ENCODE results near the gene ZSWIM5.
"Not testable (repeated sequence)": the region's sequence is repeated elsewhere in the genome, so short reads cannot be mapped to it uniquely, and the experiment has no call there.

The ZSWIM5 gene

GRCh38 chr1:45079533-45079932 lies 126.9 kb downstream of the ZSWIM5 start:
- ATAC-seq (ENCODE audit: low read depth) (no peak), DNase-seq (ENCODE audit: low spot score) (no peak)
- no peaks in the 10 kb centered on the region for H3K36me3 ChIP-seq (ENCODE audit: low read depth)
- H3K9me3 ChIP-seq (ENCODE audit: severe bottlenecking): peaks cover 2% of the 10 kb centered on the region
- H3K4me3 ChIP-seq (ENCODE audit: severe bottlenecking): no peak overlapping the region
- no peaks in the 10 kb centered on the region for H3K27me3 ChIP-seq (ENCODE audit: insufficient read depth, poor library complexity, severe bottlenecking)
- no peak overlapping the region for H3K27ac ChIP-seq (ENCODE audit: poor library complexity, severe bottlenecking)
- no peaks in the 10 kb centered on the region for H3K4me1 ChIP-seq (ENCODE audit: insufficient read depth, poor library complexity, severe bottlenecking)
- TF ChIP-seq, protein P1, sequence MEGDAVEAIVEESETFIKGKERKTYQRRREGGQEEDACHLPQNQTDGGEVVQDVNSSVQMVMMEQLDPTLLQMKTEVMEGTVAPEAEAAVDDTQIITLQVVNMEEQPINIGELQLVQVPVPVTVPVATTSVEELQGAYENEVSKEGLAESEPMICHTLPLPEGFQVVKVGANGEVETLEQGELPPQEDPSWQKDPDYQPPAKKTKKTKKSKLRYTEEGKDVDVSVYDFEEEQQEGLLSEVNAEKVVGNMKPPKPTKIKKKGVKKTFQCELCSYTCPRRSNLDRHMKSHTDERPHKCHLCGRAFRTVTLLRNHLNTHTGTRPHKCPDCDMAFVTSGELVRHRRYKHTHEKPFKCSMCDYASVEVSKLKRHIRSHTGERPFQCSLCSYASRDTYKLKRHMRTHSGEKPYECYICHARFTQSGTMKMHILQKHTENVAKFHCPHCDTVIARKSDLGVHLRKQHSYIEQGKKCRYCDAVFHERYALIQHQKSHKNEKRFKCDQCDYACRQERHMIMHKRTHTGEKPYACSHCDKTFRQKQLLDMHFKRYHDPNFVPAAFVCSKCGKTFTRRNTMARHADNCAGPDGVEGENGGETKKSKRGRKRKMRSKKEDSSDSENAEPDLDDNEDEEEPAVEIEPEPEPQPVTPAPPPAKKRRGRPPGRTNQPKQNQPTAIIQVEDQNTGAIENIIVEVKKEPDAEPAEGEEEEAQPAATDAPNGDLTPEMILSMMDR (IDR thresholded peaks at IDR 0.05; ENCODE audit: poor library complexity, severe bottlenecking): no peak

DNA sequence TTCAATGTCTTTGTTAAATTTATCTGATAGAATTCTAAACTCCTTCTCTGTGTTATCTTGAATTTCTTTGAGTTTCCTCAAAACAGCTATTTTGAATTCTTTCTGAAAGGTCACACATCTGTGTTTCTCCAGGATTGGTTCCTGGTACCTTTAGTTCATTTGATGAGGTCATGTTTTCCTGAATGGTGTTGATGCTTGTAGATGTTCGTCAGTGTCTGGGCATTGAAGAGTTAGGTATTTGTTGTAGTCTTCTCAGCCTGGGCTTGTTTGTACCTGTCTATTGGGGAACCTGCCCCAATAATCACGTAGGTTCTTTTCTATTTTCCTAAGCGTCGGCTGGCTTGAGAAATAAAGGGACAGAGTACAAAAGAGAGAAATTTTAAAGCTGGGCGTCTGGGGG lies 129.4 kb downstream of the ZSWIM5 start:
- not testable (repeated sequence) for H3K36me3 ChIP-seq (ENCODE audit: low read depth); DNase-seq (ENCODE audit: low spot score); H3K27me3 ChIP-seq (ENCODE audit: insufficient read depth, poor library complexity, severe bottlenecking); H3K4me1 ChIP-seq (ENCODE audit: insufficient read depth, poor library complexity, severe bottlenecking); H3K9me3 ChIP-seq (ENCODE audit: severe bottlenecking); ATAC-seq (ENCODE audit: low read depth); H3K4me3 ChIP-seq (ENCODE audit: severe bottlenecking); H3K27ac ChIP-seq (ENCODE audit: poor library complexity, severe bottlenecking)

DNA sequence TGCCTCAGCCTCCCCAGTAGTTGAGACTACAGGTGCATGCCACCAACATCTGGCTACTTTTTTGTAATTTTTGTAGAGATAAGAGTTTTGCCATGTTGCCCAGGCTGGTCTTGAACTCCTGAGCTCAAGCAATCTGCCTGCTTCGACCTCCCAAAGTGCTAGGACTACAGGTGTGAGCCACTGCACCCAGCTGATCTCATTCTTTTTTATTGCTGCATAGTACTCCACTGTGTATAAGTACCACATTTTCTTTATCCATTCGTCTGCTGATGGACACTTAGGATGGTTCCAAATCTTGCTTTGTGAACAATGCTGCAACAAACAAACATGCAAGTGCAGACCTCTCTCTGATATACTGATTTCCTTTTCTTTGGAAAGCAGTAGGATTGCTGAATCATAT lies 134.8 kb downstream of the ZSWIM5 start:
- H3K27ac ChIP-seq (ENCODE audit: poor library complexity, severe bottlenecking): no peak overlapping the region
- peaks cover 2% of the 10 kb centered on the region for H3K9me3 ChIP-seq (ENCODE audit: severe bottlenecking)
- no peaks in the 10 kb centered on the region for H3K4me1 ChIP-seq (ENCODE audit: insufficient read depth, poor library complexity, severe bottlenecking)
- ATAC-seq (ENCODE audit: low read depth) (no peak), DNase-seq (ENCODE audit: low spot score) (no peak)
- no peak overlapping the region for H3K4me3 ChIP-seq (ENCODE audit: severe bottlenecking)
- H3K36me3 ChIP-seq (ENCODE audit: low read depth): no peaks in the 10 kb centered on the region
- no peaks in the 10 kb centered on the region for H3K27me3 ChIP-seq (ENCODE audit: insufficient read depth, poor library complexity, severe bottlenecking)
- TF ChIP-seq, protein P1 (IDR thresholded peaks at IDR 0.05; ENCODE audit: poor library complexity, severe bottlenecking): no peak

DNA sequence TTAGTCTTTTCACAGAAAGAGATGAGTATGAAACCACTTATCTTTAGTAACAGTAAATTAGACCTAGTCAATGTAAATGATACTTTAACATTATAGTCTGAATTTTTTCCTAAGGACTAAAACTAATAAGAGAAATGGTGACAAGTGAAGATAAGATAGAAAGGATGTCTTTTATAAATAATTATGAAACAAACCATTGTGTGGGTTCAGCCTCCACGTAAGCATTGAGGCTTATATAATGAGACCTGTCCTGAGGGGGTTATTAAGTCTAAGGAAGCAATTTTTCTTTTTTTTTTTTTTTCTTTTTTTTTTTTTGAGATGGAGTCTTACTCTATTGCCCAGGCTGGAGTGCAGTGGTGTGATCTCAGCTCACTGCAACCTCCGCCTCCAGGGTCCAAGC lies 138.6 kb downstream of the ZSWIM5 start:
- Histone ChIP-seq H3K9me3 (ENCODE audit: severe bottlenecking) (no peaks in the 10 kb centered on the region), H3K36me3 (ENCODE audit: low read depth) (no peaks in the 10 kb centered on the region), H3K4me3 (ENCODE audit: severe bottlenecking) (no peak overlapping the region), H3K4me1 (ENCODE audit: insufficient read depth, poor library complexity, severe bottlenecking) (no peaks in the 10 kb centered on the region), H3K27ac (ENCODE audit: poor library complexity, severe bottlenecking) (no peak overlapping the region), H3K27me3 (ENCODE audit: insufficient read depth, poor library complexity, severe bottlenecking) (no peaks in the 10 kb centered on the region)
- DNase-seq (ENCODE audit: low spot score): no peak
- no peak for ATAC-seq (ENCODE audit: low read depth)
- TF ChIP-seq, protein P1 (IDR thresholded peaks at IDR 0.05; ENCODE audit: poor library complexity, severe bottlenecking): no peak

DNA sequence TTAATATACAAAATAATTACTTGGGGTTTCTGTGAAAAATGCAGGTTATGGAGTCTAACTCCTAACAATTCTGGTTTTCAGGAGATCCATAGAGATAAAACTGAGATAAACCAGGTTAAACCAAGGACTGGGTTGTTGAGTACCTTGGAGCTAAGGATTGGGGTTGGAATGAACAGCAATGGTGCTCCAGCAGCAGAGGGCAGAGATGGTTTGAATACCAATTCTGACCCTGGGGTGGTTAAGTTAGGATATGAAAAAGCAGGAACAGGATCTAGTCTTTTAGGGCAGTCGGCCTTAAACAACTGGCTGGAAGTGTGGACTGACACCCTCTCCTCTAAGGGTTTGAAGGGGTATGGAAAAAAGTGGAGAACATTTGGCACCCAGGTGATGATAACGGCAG lies 141.3 kb downstream of the ZSWIM5 start:
- ATAC-seq (ENCODE audit: low read depth): no peak
- no peaks in the 10 kb centered on the region for H3K4me1 ChIP-seq (ENCODE audit: insufficient read depth, poor library complexity, severe bottlenecking)
- no peaks in the 10 kb centered on the region for H3K27me3 ChIP-seq (ENCODE audit: insufficient read depth, poor library complexity, severe bottlenecking)
- no peaks in the 10 kb centered on the region for H3K9me3 ChIP-seq (ENCODE audit: severe bottlenecking)
- DNase-seq (ENCODE audit: low spot score): no peak
- TF ChIP-seq, protein P1 (IDR thresholded peaks at IDR 0.05; ENCODE audit: poor library complexity, severe bottlenecking): no peak
- no peak overlapping the region for H3K4me3 ChIP-seq (ENCODE audit: severe bottlenecking)
- H3K27ac ChIP-seq (ENCODE audit: poor library complexity, severe bottlenecking): no peak overlapping the region
- H3K36me3 ChIP-seq (ENCODE audit: low read depth): no peaks in the 10 kb centered on the region

GRCh38 chr1:45062463-45062862 lies 143.9 kb downstream of the ZSWIM5 start:
- ATAC-seq (ENCODE audit: low read depth); H3K4me1 ChIP-seq (ENCODE audit: insufficient read depth, poor library complexity, severe bottlenecking); H3K9me3 ChIP-seq (ENCODE audit: severe bottlenecking); H3K27ac ChIP-seq (ENCODE audit: poor library complexity, severe bottlenecking); H3K27me3 ChIP-seq (ENCODE audit: insufficient read depth, poor library complexity, severe bottlenecking); H3K36me3 ChIP-seq (ENCODE audit: low read depth); DNase-seq (ENCODE audit: low spot score); H3K4me3 ChIP-seq (ENCODE audit: severe bottlenecking): not testable (repeated sequence)

Data from RWPE2 (cell line).